Activated CD8-positive, alpha-beta T cell treated with anti-CD3 and anti-CD28 coated beads for 36 hours (primary cell): ENCODE measurements around the gene MUTYH. TPM values are rescaled to one million over a fixed set of nuclear protein-coding genes. Genes with fewer than 3 reads are reported as not detected.

Source experiments
- ATAC-seq: fragments of 200-7000 bp; cut with Tn5 transposase; one replicate; pipeline ENCODE4 v1.10.0; 2021; ENCODE audit warnings: mild to moderate bottlenecking, moderate library complexity
- CTCF ChIA-PET: fragments of 350-600 bp; sonication (Branson Sonifier 250); formaldehyde crosslinking; loops from one replicate; lab custom pipeline; 2021; ENCODE audit warnings: antibody characterized with exemption; lab: Charles Lee
- POLR2A ChIA-PET: fragments of 350-600 bp; sonication (Branson Sonifier 250); formaldehyde crosslinking; loops from one replicate; lab custom pipeline; 2021; ENCODE audit warnings: antibody characterized with exemption; lab: Charles Lee
- DNase-seq: peaks from one replicate; pipeline ENCODE4 v3.0.0-alpha.2; 2020
- H3K27ac Mint-ChIP-seq: one replicate; pipeline ENCODE4 v1.8.0; 2021; ENCODE audit warnings: mild to moderate bottlenecking, mixed read lengths
- H3K27me3 Mint-ChIP-seq: one replicate; pipeline ENCODE4 v1.8.0; 2021; ENCODE audit warnings: mixed read lengths
- H3K36me3 Mint-ChIP-seq: one replicate; pipeline ENCODE4 v1.8.0; 2021; ENCODE audit warnings: low read depth, mixed read lengths
- H3K4me1 Mint-ChIP-seq: one replicate; pipeline ENCODE4 v1.8.0; 2021; ENCODE audit warnings: low read depth, mixed read lengths
- H3K4me3 Mint-ChIP-seq: one replicate; pipeline ENCODE4 v1.8.0; 2021; ENCODE audit warnings: mild to moderate bottlenecking, moderate library complexity, mixed read lengths
- H3K9me3 Mint-ChIP-seq: one replicate; pipeline ENCODE4 v1.8.0; 2021; ENCODE audit warnings: mixed read lengths
- intact Hi-C: fragments of 100-400 bp; cut with micrococcal nuclease; formaldehyde crosslinking; loops from one replicate; pipeline ENCODE4 v1.10.0; 2022
- total RNA-seq, 2 experiments: library from RNA; stranded (reverse); gene quantifications; one replicate each; pipeline ENCODE4 v1.2.3, GENCODE V29; 2021
- TF ChIP-seq, protein P1 (sequence below): fragments of 200-600 bp; IDR thresholded peaks from one replicate; pipeline ENCODE4 v1.8.0; 2022; ENCODE audit warnings: antibody characterized with exemption, mild to moderate bottlenecking

MUTYH gene
- total RNA-seq, 2 experiments from 2014 or later = 51.4 to 54.5 TPM

DNA sequence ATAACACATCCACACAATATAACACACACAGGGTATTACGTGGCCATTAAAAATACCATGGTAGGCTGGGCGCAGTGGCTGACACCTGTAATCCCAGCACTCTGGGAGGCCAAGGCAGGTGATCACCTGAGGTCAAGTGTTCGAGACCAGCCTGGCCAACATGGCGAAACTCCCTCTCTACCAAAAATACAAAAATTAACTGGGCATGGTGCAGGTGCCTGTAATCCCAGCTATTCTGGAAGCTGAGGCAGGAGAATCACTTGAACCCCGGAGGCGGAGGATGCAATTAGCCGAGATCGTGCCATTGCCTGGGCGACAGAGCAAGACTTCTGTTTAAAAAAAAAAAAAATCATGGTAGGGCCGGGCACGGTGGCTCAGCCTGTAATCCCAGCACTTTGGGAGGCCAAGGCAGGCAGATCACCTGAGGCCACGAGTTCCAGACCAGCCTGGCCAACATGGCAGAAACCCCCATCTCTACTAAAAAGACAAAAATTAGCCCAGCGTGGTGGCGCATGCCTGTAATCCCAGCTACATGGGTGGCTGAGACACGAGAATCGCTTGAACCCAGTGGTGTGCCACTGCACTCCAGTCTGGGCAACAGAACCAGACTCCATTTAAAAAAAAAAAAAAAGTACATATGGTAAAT, 37.6 kb downstream of the MUTYH start:
- Mint-ChIP-seq H3K9me3 (no peaks in the 10 kb centered on the region), H3K4me3 (peak overlapping the region; percentile 91), H3K36me3 (peaks cover 5% of the 10 kb centered on the region), H3K27ac (peak overlapping the region; percentile 53), H3K27me3 (no peaks in the 10 kb centered on the region), H3K4me1 (peaks cover 39% of the 10 kb centered on the region)
- ChIA-PET CTCF (interaction anchor here (1.0 to 13.9 kb wide), 11 partner anchors 10 to 317 kb away, joined by 3 to 321 read pairs (median 3); partner anchors contain the start of genes EIF2B3, HECTD3 and UROD), POLR2A (interaction anchor here (0.6 to 3.2 kb wide), 9 partner anchors 25 to 581 kb away, joined by 3 to 40 read pairs (median 4); partner anchors contain the start of genes HECTD3, MUTYH, TOE1 and UROD)
- no peak for DNase-seq
- TF ChIP-seq, protein P1, sequence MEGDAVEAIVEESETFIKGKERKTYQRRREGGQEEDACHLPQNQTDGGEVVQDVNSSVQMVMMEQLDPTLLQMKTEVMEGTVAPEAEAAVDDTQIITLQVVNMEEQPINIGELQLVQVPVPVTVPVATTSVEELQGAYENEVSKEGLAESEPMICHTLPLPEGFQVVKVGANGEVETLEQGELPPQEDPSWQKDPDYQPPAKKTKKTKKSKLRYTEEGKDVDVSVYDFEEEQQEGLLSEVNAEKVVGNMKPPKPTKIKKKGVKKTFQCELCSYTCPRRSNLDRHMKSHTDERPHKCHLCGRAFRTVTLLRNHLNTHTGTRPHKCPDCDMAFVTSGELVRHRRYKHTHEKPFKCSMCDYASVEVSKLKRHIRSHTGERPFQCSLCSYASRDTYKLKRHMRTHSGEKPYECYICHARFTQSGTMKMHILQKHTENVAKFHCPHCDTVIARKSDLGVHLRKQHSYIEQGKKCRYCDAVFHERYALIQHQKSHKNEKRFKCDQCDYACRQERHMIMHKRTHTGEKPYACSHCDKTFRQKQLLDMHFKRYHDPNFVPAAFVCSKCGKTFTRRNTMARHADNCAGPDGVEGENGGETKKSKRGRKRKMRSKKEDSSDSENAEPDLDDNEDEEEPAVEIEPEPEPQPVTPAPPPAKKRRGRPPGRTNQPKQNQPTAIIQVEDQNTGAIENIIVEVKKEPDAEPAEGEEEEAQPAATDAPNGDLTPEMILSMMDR = no peak
- no peak for ATAC-seq
- intact Hi-C loops = loop anchor here (5.0 to 10.0 kb wide), 2 partner anchors 35 to 498 kb away; partner anchors contain the start of genes BTBD19, DYNLT4 and PLK3

DNA sequence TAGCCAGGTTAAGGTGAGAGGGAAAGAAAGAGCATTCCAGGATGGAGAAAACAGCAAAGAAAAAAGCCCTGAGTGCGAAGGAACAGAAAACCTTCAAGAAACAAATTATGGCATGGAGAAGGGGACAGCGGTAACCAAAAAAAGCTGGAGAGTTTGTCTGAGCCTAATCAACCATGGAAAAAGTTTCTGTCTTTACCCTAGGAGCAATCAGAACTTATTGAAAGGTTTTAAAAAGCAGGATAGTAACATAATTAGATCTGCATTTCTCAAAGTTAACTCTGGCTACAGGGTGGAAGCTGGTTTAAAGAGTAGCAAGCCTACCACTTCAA, 39.6 kb downstream of the MUTYH start:
- DNase-seq = no peak
- intact Hi-C loops = loop anchor here (1.0 to 10.0 kb wide), 3 partner anchors 37 to 496 kb away; partner anchors contain the start of genes BTBD19, DYNLT4 and PLK3
- H3K4me3 Mint-ChIP-seq = no peak overlapping the region
- H3K4me1 Mint-ChIP-seq = peaks cover 21% of the 10 kb centered on the region
- no peaks in the 10 kb centered on the region for H3K9me3 Mint-ChIP-seq
- CTCF ChIA-PET = interaction anchor here (0.6 to 13.9 kb wide), 15 partner anchors 9 to 455 kb away, joined by 3 to 321 read pairs (median 4); partner anchors contain the start of genes EIF2B3, HECTD3, MUTYH and TESK2
- peaks cover 5% of the 10 kb centered on the region for H3K36me3 Mint-ChIP-seq
- H3K27me3 Mint-ChIP-seq = no peaks in the 10 kb centered on the region
- TF ChIP-seq, protein P1 = no peak
- H3K27ac Mint-ChIP-seq = no peak overlapping the region
- POLR2A ChIA-PET = interaction anchor here (0.6 to 3.2 kb wide), 3 partner anchors 285 to 481 kb away, joined by 3 to 11 read pairs (median 3); partner anchors contain the start of genes HECTD3 and UROD
- ATAC-seq = no peak

DNA sequence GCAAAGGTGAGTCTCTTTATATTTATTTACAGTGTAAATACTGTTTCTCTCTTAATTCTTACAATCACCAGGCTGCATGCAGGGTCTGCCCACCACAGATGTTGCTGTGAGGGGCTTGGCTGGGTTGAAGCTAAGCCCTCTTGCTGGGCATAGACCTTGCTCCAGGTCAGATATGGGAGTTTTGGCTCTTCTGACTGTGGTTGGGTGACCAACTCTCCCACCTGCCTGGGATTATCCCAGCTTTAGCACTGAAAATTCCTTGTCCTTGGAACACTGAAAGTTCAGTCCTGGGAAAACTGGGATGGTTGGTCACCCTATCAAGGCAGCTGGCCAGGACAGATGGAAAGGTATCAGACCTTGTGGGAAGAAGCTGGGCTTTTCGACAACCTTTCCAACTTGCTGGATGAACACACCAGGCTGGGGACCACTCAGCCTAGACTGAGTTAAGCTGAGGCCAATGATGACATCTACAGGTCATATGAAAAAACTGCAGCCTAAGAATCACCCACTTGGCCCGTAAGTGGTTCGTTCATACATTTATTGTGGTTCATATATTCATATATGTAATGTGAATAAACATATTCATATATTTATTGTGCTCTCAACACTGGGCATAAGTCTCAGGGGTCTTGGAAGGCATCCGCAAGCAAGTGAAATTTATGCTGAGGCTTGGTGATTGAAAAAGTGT, 40.1 kb downstream of the MUTYH start:
- intact Hi-C loops = loop anchor here (1.0 to 10.0 kb wide), 4 partner anchors 37 to 495 kb away; partner anchors contain the start of genes BTBD19, DYNLT4 and PLK3
- Mint-ChIP-seq H3K9me3 (no peaks in the 10 kb centered on the region), H3K27me3 (no peaks in the 10 kb centered on the region), H3K36me3 (peaks cover 2% of the 10 kb centered on the region), H3K4me3 (no peak overlapping the region), H3K27ac (no peak overlapping the region), H3K4me1 (peaks cover 16% of the 10 kb centered on the region)
- POLR2A ChIA-PET = interaction anchor here (0.6 to 3.2 kb wide), 6 partner anchors 284 to 491 kb away, joined by 3 to 11 read pairs (median 3); partner anchors contain the start of genes HECTD3 and UROD
- ATAC-seq = no peak
- CTCF ChIA-PET = interaction anchor here (0.6 to 13.9 kb wide), 23 partner anchors 9 to 507 kb away, joined by 3 to 321 read pairs (median 4); partner anchors contain the start of genes HECTD3, MUTYH, TESK2 and TOE1
- TF ChIP-seq, protein P1 = peak; percentile 84
- peak; percentile 49 for DNase-seq

DNA sequence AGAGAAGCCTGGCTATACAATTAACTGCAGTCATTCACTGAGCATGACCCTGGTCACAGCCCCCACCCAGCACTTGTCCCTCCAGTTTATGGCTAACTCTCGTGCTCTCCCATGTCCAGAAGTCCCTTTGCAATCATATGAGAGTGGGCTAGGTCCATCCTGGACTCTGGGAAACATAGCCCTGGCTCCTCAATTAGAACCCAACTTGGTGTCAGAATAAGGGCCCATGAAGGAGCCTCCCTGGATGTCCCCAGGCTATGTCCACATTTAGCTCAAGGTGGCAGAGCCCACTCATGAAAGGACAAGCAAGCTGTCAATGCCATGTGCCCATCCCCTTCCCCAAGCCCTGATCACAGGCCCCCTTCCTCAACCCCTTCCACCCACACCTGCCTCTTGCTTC, 40.9 kb downstream of the MUTYH start:
- ChIA-PET POLR2A (interaction anchor here (0.6 to 3.2 kb wide), 3 partner anchors 285 to 490 kb away, joined by 3 to 11 read pairs (median 4); partner anchors contain the start of genes HECTD3 and UROD), CTCF (interaction anchor here (0.6 to 13.9 kb wide), 14 partner anchors 8 to 462 kb away, joined by 3 to 321 read pairs (median 4); partner anchors contain the start of genes HECTD3 and UROD)
- no peak for ATAC-seq
- no peaks in the 10 kb centered on the region for H3K27me3 Mint-ChIP-seq
- intact Hi-C loops = loop anchor here (1.0 kb wide), 1 partner anchor 285 kb away; no protein-coding TSS in a partner anchor
- peaks cover 10% of the 10 kb centered on the region for H3K4me1 Mint-ChIP-seq
- no peak overlapping the region for H3K4me3 Mint-ChIP-seq
- TF ChIP-seq, protein P1 = no peak
- no peak for DNase-seq
- no peaks in the 10 kb centered on the region for H3K36me3 Mint-ChIP-seq
- no peak overlapping the region for H3K27ac Mint-ChIP-seq
- H3K9me3 Mint-ChIP-seq = no peaks in the 10 kb centered on the region
